ENCODE results near the gene ITPRID1.

DNA sequence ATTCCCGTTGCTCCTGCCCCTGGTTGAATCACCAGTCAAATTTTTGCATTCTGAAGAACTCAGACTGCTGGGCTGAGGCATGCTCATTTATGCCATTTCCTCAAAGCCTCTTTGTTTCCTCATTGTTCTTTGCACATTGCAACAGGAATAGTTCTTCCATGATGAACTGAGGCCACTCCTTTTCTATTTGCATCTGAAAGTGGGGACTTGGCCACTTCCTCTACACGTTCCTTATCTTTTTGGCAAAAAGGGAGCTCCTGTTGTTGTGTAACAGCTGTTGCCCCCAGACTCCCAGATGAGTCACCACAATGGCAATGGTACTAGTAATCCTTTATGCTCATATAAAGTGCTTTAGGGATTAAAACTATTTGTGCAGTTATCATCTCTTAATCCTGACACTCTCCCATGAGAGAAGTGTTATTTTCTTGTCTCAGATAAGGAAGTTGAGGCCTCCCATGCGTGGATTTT lies 20.1 kb upstream of the ITPRID1 start:
- TF ChIP-seq CBX3 (IDR thresholded peaks at IDR 0.05; ENCODE audit: low read depth) (no peak), RAD21 (IDR thresholded peaks at IDR 0.05; ENCODE audit: low read depth) (no peak), POLR2A (IDR thresholded peaks at IDR 0.05; ENCODE audit: borderline replicate concordance, extremely low read depth, insufficient read depth, insufficient read length) (no peak), MAX (IDR thresholded peaks at IDR 0.05) (no peak), ZNF274 (IDR thresholded peaks at IDR 0.05; ENCODE audit: low read depth, low read length) (no peak), SRF (IDR thresholded peaks at IDR 0.05; ENCODE audit: low read depth) (no peak), SP1 (IDR thresholded peaks at IDR 0.05; ENCODE audit: low read depth) (no peak), EZH2phosphoT487 (IDR thresholded peaks at IDR 0.05; ENCODE audit: borderline replicate concordance) (no peak), EZH2 (IDR thresholded peaks at IDR 0.05) (no peak), POLR2AphosphoS5 (IDR thresholded peaks at IDR 0.05; ENCODE audit: low read depth, low read length) (no peak), YY1 (IDR thresholded peaks at IDR 0.05; ENCODE audit: extremely low read depth, insufficient replicate concordance, low read depth, low read length) (no peak), CEBPB (IDR thresholded peaks at IDR 0.05; ENCODE audit: low read depth) (no peak)
- TF ChIP-seq, protein P1, sequence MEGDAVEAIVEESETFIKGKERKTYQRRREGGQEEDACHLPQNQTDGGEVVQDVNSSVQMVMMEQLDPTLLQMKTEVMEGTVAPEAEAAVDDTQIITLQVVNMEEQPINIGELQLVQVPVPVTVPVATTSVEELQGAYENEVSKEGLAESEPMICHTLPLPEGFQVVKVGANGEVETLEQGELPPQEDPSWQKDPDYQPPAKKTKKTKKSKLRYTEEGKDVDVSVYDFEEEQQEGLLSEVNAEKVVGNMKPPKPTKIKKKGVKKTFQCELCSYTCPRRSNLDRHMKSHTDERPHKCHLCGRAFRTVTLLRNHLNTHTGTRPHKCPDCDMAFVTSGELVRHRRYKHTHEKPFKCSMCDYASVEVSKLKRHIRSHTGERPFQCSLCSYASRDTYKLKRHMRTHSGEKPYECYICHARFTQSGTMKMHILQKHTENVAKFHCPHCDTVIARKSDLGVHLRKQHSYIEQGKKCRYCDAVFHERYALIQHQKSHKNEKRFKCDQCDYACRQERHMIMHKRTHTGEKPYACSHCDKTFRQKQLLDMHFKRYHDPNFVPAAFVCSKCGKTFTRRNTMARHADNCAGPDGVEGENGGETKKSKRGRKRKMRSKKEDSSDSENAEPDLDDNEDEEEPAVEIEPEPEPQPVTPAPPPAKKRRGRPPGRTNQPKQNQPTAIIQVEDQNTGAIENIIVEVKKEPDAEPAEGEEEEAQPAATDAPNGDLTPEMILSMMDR (IDR thresholded peaks at IDR 0.05 in 2 of 3, conservative IDR thresholded peaks at IDR 0.05 in 1 of 3; ENCODE audit: borderline replicate concordance in 1 of 3, insufficient read depth in 1 of 3, low read depth in 2 of 3, low read length in 2 of 3), result no peak

All from HCT116 (cell line).